ENCODE results near the gene NAPA.

Gene NAPA

DNA sequence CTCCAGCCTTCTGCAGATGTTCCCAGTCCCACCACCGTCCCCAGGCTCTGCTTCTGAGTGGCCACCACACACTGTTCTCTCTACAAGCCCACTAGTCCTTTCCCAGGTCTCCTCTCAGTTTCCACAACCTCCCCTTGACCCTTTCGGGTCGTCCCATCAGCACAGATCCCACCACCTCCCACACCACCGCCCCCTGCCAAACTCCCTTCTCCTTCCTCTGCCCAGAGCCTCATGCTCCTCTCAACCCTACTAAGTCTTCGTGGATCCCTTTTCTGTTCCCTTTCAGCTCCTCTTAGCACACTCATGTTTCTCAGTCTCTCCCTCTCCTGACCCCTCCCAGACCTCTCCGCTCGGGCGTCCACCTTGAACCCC, 1.9 kb downstream of the NAPA start:
- Histone ChIP-seq H3K9me3 (ENCODE audit: insufficient read depth, low read depth, low read length) (no peaks in the 10 kb centered on the region), H2AFZ (ENCODE audit: low read length) (no peak overlapping the region), H4K20me1 (ENCODE audit: insufficient read depth, low read length, poor library complexity, severe bottlenecking) (peaks cover 40% of the 10 kb centered on the region), H3K4me1 (ENCODE audit: insufficient read depth, low read length, poor library complexity, severe bottlenecking) (peaks cover 43% of the 10 kb centered on the region), H3K9ac (ENCODE audit: low read depth, low read length, poor library complexity, severe bottlenecking) (peak overlapping the region; percentile 95), H3K4me3 (ENCODE audit: low read length, poor library complexity, severe bottlenecking) (peak overlapping the region; percentile 98), H3K4me2 (ENCODE audit: low read depth, low read length, poor library complexity, severe bottlenecking) (peak overlapping the region; percentile 99), H3F3A (ENCODE audit: low read depth) (no peaks in the 10 kb centered on the region), H3K9me2 (replicated peaks; ENCODE audit: low read depth, low read length) (no peaks in the 10 kb centered on the region), H3K27me3 (ENCODE audit: insufficient read depth, low read length, poor library complexity, severe bottlenecking) (no peaks in the 10 kb centered on the region), H3K36me3 (ENCODE audit: insufficient read depth, low read length) (no peaks in the 10 kb centered on the region), H3K79me2 (ENCODE audit: insufficient read depth, low read length) (peaks cover 67% of the 10 kb centered on the region)
- TF ChIP-seq, protein P1, sequence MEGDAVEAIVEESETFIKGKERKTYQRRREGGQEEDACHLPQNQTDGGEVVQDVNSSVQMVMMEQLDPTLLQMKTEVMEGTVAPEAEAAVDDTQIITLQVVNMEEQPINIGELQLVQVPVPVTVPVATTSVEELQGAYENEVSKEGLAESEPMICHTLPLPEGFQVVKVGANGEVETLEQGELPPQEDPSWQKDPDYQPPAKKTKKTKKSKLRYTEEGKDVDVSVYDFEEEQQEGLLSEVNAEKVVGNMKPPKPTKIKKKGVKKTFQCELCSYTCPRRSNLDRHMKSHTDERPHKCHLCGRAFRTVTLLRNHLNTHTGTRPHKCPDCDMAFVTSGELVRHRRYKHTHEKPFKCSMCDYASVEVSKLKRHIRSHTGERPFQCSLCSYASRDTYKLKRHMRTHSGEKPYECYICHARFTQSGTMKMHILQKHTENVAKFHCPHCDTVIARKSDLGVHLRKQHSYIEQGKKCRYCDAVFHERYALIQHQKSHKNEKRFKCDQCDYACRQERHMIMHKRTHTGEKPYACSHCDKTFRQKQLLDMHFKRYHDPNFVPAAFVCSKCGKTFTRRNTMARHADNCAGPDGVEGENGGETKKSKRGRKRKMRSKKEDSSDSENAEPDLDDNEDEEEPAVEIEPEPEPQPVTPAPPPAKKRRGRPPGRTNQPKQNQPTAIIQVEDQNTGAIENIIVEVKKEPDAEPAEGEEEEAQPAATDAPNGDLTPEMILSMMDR (conservative IDR thresholded peaks at IDR 0.05; ENCODE audit: low read length) = no peak
- no peak for TF ChIP-seq EZH2phosphoT487 (IDR thresholded peaks at IDR 0.05; ENCODE audit: borderline replicate concordance)

GRCh38 chr19:47512183-47512947, 2.5 kb downstream of the NAPA start:
- Histone ChIP-seq H3K36me3 (ENCODE audit: insufficient read depth, low read length) (no peaks in the 10 kb centered on the region), H3K9me2 (replicated peaks; ENCODE audit: low read depth, low read length) (no peaks in the 10 kb centered on the region), H3K4me1 (ENCODE audit: insufficient read depth, low read length, poor library complexity, severe bottlenecking) (peaks cover 38% of the 10 kb centered on the region), H2AFZ (ENCODE audit: low read length) (no peak overlapping the region), H3K79me2 (ENCODE audit: insufficient read depth, low read length) (peaks cover 73% of the 10 kb centered on the region), H4K20me1 (ENCODE audit: insufficient read depth, low read length, poor library complexity, severe bottlenecking) (peaks cover 44% of the 10 kb centered on the region), H3K9me3 (ENCODE audit: insufficient read depth, low read depth, low read length) (no peaks in the 10 kb centered on the region), H3K27me3 (ENCODE audit: insufficient read depth, low read length, poor library complexity, severe bottlenecking) (no peaks in the 10 kb centered on the region), H3K4me2 (ENCODE audit: low read depth, low read length, poor library complexity, severe bottlenecking) (peak overlapping the region; percentile 99), H3F3A (ENCODE audit: low read depth) (no peaks in the 10 kb centered on the region), H3K9ac (ENCODE audit: low read depth, low read length, poor library complexity, severe bottlenecking) (peak overlapping the region; percentile 95), H3K4me3 (ENCODE audit: low read length, poor library complexity, severe bottlenecking) (peak overlapping the region; percentile 98)
- TF ChIP-seq EZH2phosphoT487 (IDR thresholded peaks at IDR 0.05; ENCODE audit: borderline replicate concordance) = no peak
- TF ChIP-seq, protein P1 (conservative IDR thresholded peaks at IDR 0.05; ENCODE audit: low read length) = no peak

- H4K20me1 ChIP-seq (ENCODE audit: insufficient read depth, low read length, poor library complexity, severe bottlenecking) = peaks cover 44% of the 10 kb centered on the region
- no peaks in the 10 kb centered on the region for H3K9me2 ChIP-seq (replicated peaks; ENCODE audit: low read depth, low read length)
- TF ChIP-seq, protein P1 (conservative IDR thresholded peaks at IDR 0.05; ENCODE audit: low read length) = no peak
- TF ChIP-seq EZH2phosphoT487 (IDR thresholded peaks at IDR 0.05; ENCODE audit: borderline replicate concordance) = no peak
- H3K9me3 ChIP-seq (ENCODE audit: insufficient read depth, low read depth, low read length) = no peaks in the 10 kb centered on the region
- H2AFZ ChIP-seq (ENCODE audit: low read length) = no peak overlapping the region
- no peaks in the 10 kb centered on the region for H3K27me3 ChIP-seq (ENCODE audit: insufficient read depth, low read length, poor library complexity, severe bottlenecking)
- peaks cover 31% of the 10 kb centered on the region for H3K4me1 ChIP-seq (ENCODE audit: insufficient read depth, low read length, poor library complexity, severe bottlenecking)
- peak overlapping the region; percentile 99 for H3K4me2 ChIP-seq (ENCODE audit: low read depth, low read length, poor library complexity, severe bottlenecking)
- H3K4me3 ChIP-seq (ENCODE audit: low read length, poor library complexity, severe bottlenecking) = no peak overlapping the region
- H3K36me3 ChIP-seq (ENCODE audit: insufficient read depth, low read length) = no peaks in the 10 kb centered on the region
- peaks cover 78% of the 10 kb centered on the region for H3K79me2 ChIP-seq (ENCODE audit: insufficient read depth, low read length)
- no peaks in the 10 kb centered on the region for H3F3A ChIP-seq (ENCODE audit: low read depth)
- peak overlapping the region; percentile 95 for H3K9ac ChIP-seq (ENCODE audit: low read depth, low read length, poor library complexity, severe bottlenecking)
These were observed 3.2 kb downstream of the NAPA start for GRCh38 chr19:47511681-47512080.

All from Loucy (cell line).